KMS-11 (cell line): Measurements from ENCODE around the gene MLLT10.
"Not testable (repeated sequence)": the region's sequence is repeated elsewhere in the genome, so short reads cannot be mapped to it uniquely, and the experiment has no call there.

Source experiments
- H2AFZ ChIP-seq: fragments of 200-600 bp; sonication (generic); 2 replicates; pipeline ENCODE4 v1.6.1; 2016; ENCODE audit warnings: antibody characterized with exemption, mixed run types, low read depth
- H3K27ac ChIP-seq: fragments of 200-600 bp; sonication (generic); 2 replicates; pipeline ENCODE4 v1.6.1; 2016; ENCODE audit warnings: mild to moderate bottlenecking, mixed run types
- H3K27me3 ChIP-seq: fragments of 200-600 bp; sonication (generic); 2 replicates; pipeline ENCODE4 v1.6.1; 2017; ENCODE audit warnings: mild to moderate bottlenecking, low read depth, mixed run types, moderate library complexity; ENCODE audit not compliant: insufficient read depth
- H3K36me3 ChIP-seq: fragments of 200-600 bp; sonication (generic); 2 replicates; pipeline ENCODE4 v1.6.1; 2017; ENCODE audit warnings: mild to moderate bottlenecking, mixed run types; ENCODE audit not compliant: insufficient read depth
- H3K4me1 ChIP-seq: fragments of 200-600 bp; sonication (generic); 2 replicates; pipeline ENCODE4 v1.6.1; 2016; ENCODE audit warnings: mild to moderate bottlenecking, low read depth, mixed run types; ENCODE audit not compliant: poor library complexity, severe bottlenecking
- H3K4me2 ChIP-seq: fragments of 200-600 bp; sonication (generic); 2 replicates; pipeline ENCODE4 v1.7.0; 2016; ENCODE audit warnings: mild to moderate bottlenecking, mixed run types
- H3K4me3 ChIP-seq: fragments of 200-600 bp; sonication (generic); IDR thresholded peaks from 2 replicates; pipeline ENCODE4 v1.6.1; 2017; ENCODE audit warnings: low read depth, low read length, mixed read lengths; ENCODE audit not compliant: insufficient read depth
- H3K79me2 ChIP-seq: fragments of 200-600 bp; sonication (generic); 2 replicates; pipeline ENCODE4 v1.6.1; 2016; ENCODE audit warnings: low read depth, mixed run types; ENCODE audit not compliant: insufficient read depth
- H3K9ac ChIP-seq: fragments of 200-600 bp; sonication (generic); 2 replicates; pipeline ENCODE4 v1.6.1; 2016; ENCODE audit warnings: mild to moderate bottlenecking, mixed run types
- H4K20me1 ChIP-seq: fragments of 200-600 bp; sonication (generic); 2 replicates; pipeline ENCODE4 v1.6.1; 2016; ENCODE audit warnings: mild to moderate bottlenecking, mixed run types; ENCODE audit not compliant: insufficient read depth
- TF ChIP-seq, protein P1 (sequence below): fragments of 200-600 bp; sonication (generic); conservative IDR thresholded peaks from 2 replicates; pipeline ENCODE4 v1.6.1; 2017; ENCODE audit warnings: low read depth, mild to moderate bottlenecking, antibody characterized with exemption, low read length, moderate library complexity, mixed read lengths

Gene MLLT10

DNA sequence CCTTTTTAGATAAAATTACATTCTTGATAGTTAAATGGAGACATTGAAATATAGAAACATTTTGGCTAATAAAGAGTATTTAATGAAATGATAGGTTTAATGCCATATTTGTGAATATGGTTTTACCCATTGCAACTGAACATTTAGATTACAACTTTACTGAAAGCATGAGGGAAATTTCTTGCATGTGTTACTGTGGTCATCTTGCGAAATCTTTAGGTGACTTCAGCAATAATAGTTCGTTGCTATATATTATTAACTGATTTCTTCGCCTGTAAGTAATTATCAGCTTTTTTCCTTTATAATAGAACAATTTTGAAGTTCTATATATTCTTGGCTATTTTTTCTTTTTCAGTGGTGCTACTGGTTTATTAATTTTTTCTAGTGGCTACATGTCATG is 83.2 kb downstream of the MLLT10 start:
- H3K4me2 ChIP-seq, result no peak overlapping the region
- H3K9ac ChIP-seq, result no peak overlapping the region
- H3K27ac ChIP-seq, result no peak overlapping the region
- H3K36me3 ChIP-seq, result no peaks in the 10 kb centered on the region
- H3K4me1 ChIP-seq, result peaks cover 9% of the 10 kb centered on the region
- no peaks in the 10 kb centered on the region for H4K20me1 ChIP-seq
- no peak overlapping the region for H3K4me3 ChIP-seq
- no peak overlapping the region for H2AFZ ChIP-seq
- TF ChIP-seq, protein P1, sequence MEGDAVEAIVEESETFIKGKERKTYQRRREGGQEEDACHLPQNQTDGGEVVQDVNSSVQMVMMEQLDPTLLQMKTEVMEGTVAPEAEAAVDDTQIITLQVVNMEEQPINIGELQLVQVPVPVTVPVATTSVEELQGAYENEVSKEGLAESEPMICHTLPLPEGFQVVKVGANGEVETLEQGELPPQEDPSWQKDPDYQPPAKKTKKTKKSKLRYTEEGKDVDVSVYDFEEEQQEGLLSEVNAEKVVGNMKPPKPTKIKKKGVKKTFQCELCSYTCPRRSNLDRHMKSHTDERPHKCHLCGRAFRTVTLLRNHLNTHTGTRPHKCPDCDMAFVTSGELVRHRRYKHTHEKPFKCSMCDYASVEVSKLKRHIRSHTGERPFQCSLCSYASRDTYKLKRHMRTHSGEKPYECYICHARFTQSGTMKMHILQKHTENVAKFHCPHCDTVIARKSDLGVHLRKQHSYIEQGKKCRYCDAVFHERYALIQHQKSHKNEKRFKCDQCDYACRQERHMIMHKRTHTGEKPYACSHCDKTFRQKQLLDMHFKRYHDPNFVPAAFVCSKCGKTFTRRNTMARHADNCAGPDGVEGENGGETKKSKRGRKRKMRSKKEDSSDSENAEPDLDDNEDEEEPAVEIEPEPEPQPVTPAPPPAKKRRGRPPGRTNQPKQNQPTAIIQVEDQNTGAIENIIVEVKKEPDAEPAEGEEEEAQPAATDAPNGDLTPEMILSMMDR, result no peak
- H3K27me3 ChIP-seq, result no peaks in the 10 kb centered on the region
- H3K79me2 ChIP-seq, result no peaks in the 10 kb centered on the region

DNA sequence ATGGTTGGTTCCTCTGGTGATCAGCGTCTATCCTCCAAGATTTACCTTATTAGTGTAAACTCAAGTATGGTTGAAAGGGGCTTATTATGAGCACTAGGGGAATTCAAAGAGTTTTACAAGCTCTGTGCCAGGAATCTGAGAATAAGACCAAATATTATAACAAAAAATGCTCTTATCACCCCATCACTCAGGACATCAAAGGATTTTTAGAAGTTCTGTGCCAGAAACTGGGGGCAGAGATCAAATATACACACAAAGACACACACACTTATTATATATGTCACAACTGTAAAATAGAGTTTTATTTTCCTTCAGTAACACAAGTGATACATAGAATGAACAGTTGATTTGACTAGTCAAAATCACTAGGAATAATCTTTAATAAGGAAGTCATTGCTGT is 89.3 kb downstream of the MLLT10 start:
- H3K27me3 ChIP-seq, result no peaks in the 10 kb centered on the region
- no peaks in the 10 kb centered on the region for H3K79me2 ChIP-seq
- TF ChIP-seq, protein P1, result no peak
- H3K36me3 ChIP-seq, result no peaks in the 10 kb centered on the region
- H3K9ac ChIP-seq, result no peak overlapping the region
- H3K4me2 ChIP-seq, result no peak overlapping the region
- H3K4me1 ChIP-seq, result peaks cover 18% of the 10 kb centered on the region
- no peak overlapping the region for H2AFZ ChIP-seq
- H4K20me1 ChIP-seq, result no peaks in the 10 kb centered on the region
- H3K27ac ChIP-seq, result no peak overlapping the region
- no peak overlapping the region for H3K4me3 ChIP-seq

DNA sequence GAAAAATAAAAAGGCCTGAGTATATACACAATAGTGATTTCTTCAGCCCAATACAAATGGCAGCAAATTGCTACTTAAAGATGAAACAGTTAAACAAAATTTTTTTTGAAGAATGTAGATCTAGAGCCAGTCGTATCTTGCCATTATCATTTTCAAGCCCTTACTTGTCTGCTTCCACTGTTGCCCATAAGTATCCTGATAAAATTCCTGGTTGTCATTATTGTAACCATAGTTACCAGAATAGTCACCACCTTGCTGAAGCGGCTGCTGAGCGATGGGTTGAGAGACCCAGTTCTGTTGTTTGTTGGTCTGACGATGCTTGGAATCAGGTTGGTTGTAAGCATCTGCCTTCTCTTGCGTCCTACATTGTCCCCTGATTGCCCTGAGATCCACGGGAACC is 90.4 kb downstream of the MLLT10 start:
- not testable (repeated sequence) for H3K27ac ChIP-seq

DNA sequence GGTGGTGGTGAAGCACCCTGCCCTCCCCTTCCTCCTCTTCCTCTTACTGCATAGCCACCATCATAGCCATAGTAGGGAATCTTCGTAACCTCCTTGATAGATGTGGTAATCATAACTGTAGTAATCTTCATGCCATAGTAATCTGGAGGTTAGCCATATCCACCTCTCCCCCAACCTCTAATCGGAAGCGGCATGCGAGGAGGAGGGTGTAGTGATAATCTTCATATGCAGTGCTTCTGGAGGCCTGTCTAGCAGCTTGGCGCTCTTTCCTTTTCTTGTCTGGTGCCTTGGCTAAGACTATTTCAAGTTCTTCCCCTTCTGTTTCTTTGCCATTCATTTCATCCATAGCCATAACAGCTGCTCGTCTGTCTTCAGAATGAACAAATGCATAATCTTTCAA is 90.9 kb downstream of the MLLT10 start:
- Histone ChIP-seq H3K79me2 (no peaks in the 10 kb centered on the region), H3K4me3 (no peak overlapping the region), H3K27me3 (no peaks in the 10 kb centered on the region), H2AFZ (no peak overlapping the region), H4K20me1 (no peaks in the 10 kb centered on the region), H3K4me1 (peaks cover 20% of the 10 kb centered on the region), H3K27ac (no peak overlapping the region), H3K36me3 (no peaks in the 10 kb centered on the region), H3K4me2 (no peak overlapping the region), H3K9ac (no peak overlapping the region)
- TF ChIP-seq, protein P1, result no peak

More for the DNA sequence above, 90.4 kb downstream of the MLLT10 start:
- H3K27me3 ChIP-seq, H2AFZ ChIP-seq, H3K4me3 ChIP-seq, H3K79me2 ChIP-seq, H3K36me3 ChIP-seq, H3K9ac ChIP-seq, H4K20me1 ChIP-seq, H3K4me2 ChIP-seq: not testable (repeated sequence)
- peaks cover 20% of the 10 kb centered on the region for H3K4me1 ChIP-seq

DNA sequence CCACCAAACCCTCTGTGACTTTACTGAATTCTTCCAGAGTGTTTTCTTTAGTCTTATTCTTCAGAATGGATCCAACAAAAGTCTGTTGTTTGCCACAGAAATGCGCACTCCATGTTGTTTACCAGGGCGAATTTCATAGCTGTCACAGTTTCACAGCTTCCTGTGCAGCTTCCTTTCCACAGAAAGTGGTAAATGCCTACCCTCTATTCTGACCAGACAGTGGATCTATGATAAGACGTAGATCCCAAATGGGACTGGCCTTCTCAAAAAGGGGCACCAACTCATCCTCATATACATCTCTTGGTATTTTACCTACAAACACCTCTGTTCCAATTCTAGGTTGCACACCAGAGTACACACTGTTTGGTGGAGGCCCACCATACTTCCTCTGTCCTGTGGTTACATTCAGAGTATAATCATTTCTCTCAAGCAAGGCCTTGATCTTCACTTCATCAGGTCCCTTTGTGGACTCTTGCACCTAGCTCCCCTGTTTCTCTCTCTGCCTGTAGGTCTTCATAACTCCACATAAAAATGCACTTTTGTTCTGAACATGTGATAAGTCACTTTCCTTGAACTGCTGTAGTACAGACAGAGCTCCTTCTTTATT is 91.7 kb downstream of the MLLT10 start:
- Histone ChIP-seq H3K79me2 (no peaks in the 10 kb centered on the region), H3K9ac (no peak overlapping the region), H3K27me3 (no peaks in the 10 kb centered on the region), H3K27ac (no peak overlapping the region), H3K4me2 (no peak overlapping the region), H3K4me1 (peaks cover 20% of the 10 kb centered on the region), H3K4me3 (no peak overlapping the region), H4K20me1 (no peaks in the 10 kb centered on the region), H2AFZ (no peak overlapping the region), H3K36me3 (no peaks in the 10 kb centered on the region)
- TF ChIP-seq, protein P1, result no peak
